ENCODE results near the gene CCN2.

DNA sequence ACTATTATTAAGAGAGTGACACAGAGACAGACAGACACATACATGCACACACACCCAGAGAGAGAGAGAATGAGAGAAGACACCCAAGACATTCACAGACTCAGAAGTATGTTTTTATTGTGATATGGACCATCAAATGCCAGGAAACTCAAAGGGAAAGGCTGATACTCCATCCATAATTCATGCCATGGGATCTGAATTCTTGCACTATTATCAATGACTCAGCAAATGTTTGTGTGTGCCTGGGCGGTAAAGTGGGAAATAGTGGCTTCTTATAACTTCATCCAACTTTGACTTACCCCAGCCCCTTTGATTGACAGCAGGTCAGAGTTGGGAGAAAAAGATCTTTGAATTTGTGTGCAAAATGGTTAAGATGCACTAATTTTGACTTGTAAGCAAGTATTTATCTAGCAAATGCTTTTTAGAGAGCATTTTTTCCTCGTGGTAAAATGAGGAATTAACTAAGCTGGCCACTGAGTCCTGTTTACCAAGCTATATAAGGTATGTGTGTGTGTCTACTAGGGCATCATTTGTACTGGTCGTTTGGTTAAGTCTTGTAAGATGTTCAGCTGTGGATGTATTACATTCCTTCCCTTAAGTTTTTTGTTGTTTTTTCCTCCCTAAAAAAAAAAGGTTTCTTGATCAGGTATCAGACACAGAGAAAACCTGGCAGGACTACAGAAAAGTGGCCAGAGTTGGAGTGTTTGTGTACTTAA, 3.0 kb upstream of the CCN2 start:
- TF ChIP-seq, protein P1, sequence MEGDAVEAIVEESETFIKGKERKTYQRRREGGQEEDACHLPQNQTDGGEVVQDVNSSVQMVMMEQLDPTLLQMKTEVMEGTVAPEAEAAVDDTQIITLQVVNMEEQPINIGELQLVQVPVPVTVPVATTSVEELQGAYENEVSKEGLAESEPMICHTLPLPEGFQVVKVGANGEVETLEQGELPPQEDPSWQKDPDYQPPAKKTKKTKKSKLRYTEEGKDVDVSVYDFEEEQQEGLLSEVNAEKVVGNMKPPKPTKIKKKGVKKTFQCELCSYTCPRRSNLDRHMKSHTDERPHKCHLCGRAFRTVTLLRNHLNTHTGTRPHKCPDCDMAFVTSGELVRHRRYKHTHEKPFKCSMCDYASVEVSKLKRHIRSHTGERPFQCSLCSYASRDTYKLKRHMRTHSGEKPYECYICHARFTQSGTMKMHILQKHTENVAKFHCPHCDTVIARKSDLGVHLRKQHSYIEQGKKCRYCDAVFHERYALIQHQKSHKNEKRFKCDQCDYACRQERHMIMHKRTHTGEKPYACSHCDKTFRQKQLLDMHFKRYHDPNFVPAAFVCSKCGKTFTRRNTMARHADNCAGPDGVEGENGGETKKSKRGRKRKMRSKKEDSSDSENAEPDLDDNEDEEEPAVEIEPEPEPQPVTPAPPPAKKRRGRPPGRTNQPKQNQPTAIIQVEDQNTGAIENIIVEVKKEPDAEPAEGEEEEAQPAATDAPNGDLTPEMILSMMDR (IDR thresholded peaks at IDR 0.05): no peak
- TF ChIP-seq EZH2 (IDR thresholded peaks at IDR 0.05; ENCODE audit: borderline replicate concordance, insufficient read depth, low read depth, low read length, poor library complexity, severe bottlenecking): no peak

Measured in B cell (primary cell).